Kidney (tissue), 14 donors: ENCODE data around the gene CBFA2T3. TPM values are rescaled to one million over a fixed set of nuclear protein-coding genes. Genes with fewer than 3 reads are reported as not detected.
A peak's percentile ranks its signal among the peaks of the same experiment; 100 is the strongest.

Source experiments
- DNase-seq, 5 donors: peaks; one replicate each; pipeline ENCODE4 v3.0.0-alpha.2; 2013 to 2020
- FAIRE-seq: peaks from 2 replicates; lab custom pipeline; 2012; peaks lifted over from hg19 to GRCh38; lab: Jason Lieb, UNC
- H3K27ac ChIP-seq, 2 donors: one replicate each; pipeline ENCODE4 v1.7.0; 2013; ENCODE audit warnings: low read depth in 2 of 2, low read length in 2 of 2, inconsistent platforms in 1 of 2
- H3K27me3 ChIP-seq: one replicate; pipeline ENCODE4 v1.7.1; 2013; ENCODE audit warnings: low read length, inconsistent platforms; ENCODE audit not compliant: control insufficient read depth, insufficient read depth
- H3K36me3 ChIP-seq, 3 donors: one replicate each; pipeline versions ENCODE4 v1.7.0 to v1.7.1; 2013; ENCODE audit warnings: low read length in 3 of 3, control low read depth in 1 of 3, inconsistent platforms in 1 of 3; ENCODE audit not compliant: insufficient read depth in 3 of 3, control insufficient read depth in 2 of 3
- H3K4me1 ChIP-seq, 3 donors: one replicate each; pipeline versions ENCODE4 v1.7.0 to v1.7.1; 2013; ENCODE audit warnings: low read length in 3 of 3, inconsistent platforms in 1 of 3, low read depth in 1 of 3; ENCODE audit not compliant: control insufficient read depth in 2 of 3, insufficient read depth in 2 of 3
- H3K4me3 ChIP-seq, 3 donors: one replicate each; pipeline versions ENCODE4 v1.7.0 to v1.8.1; 2013; ENCODE audit warnings: low read length in 3 of 3, control low read depth in 1 of 3, inconsistent platforms in 1 of 3
- H3K9ac ChIP-seq, 3 donors: one replicate each; pipeline versions ENCODE4 v1.7.0 to v1.7.1; 2013; ENCODE audit warnings: low read length in 3 of 3, control low read depth in 1 of 3, inconsistent platforms in 1 of 3
- H3K9me3 ChIP-seq, 3 donors: one replicate each; pipeline versions ENCODE4 v1.7.0 to v1.7.1; 2013; ENCODE audit warnings: low read length in 3 of 3, control low read depth in 1 of 3, inconsistent platforms in 1 of 3; ENCODE audit not compliant: control insufficient read depth in 2 of 3, insufficient read depth in 1 of 3
- CTCF ChIP-seq: IDR thresholded peaks from 3 replicates; pipeline ENCODE4 v1.5.1; 2012; ENCODE audit warnings: mild to moderate bottlenecking, moderate library complexity, borderline replicate concordance; ENCODE audit not compliant: insufficient read depth; ENCODE audit errors: extremely low read depth
- intact Hi-C: fragments of 100-400 bp; cut with DNase I; formaldehyde crosslinking; loops from one replicate; pipeline ENCODE4 v1.11.1; 2022
- polyA plus RNA-seq: library from polyadenylated mRNA; stranded (reverse); fragments of 350-450 nt; fragmentation: Illumina TruSeq; extraction: RNeasy Lipid Tissue Mini Kit (QIAGEN cat#74804); gene quantifications from one replicate; pipeline ENCODE4 v1.2.3, GENCODE V29; 2014; ENCODE audit warnings: low read depth, low replicate concordance; ENCODE audit not compliant: insufficient read depth
- total RNA-seq: library from RNA; stranded (reverse); fragmentation: NEBNext Ultra II Directional; extraction: Animal tissue kit (Norgen Biotek cat#: 25700); gene quantifications from one replicate; pipeline ENCODE4 v1.2.1, GENCODE V29; 2021
- donor health status: control.
- donor health status: control.
- donor health status: control.
- donor health status: control.
- donor health status: control.
- donor health status: DM: yes; HTN: yes; CAD: no.
- donor health status: Normal renal cell carcinoma (clear cell type).

The CBFA2T3 gene
- total and polyA plus RNA-seq, 2 donors from 2014 or later, result 0.75 to 8.0 TPM

- no peak overlapping the region for H3K4me3 ChIP-seq
- H3K9ac ChIP-seq, result no peak overlapping the region
- intact Hi-C loops, result no loop called here
- FAIRE-seq, result no peak
- peak in 4 of 5 donors; percentile 35 to 67 (median 48) for DNase-seq
- no peak for TF ChIP-seq CTCF
- no peaks in the 10 kb centered on the region for H3K4me1 ChIP-seq
- no peak overlapping the region for H3K27ac ChIP-seq
- H3K36me3 ChIP-seq, result no peaks in the 10 kb centered on the region
- no peaks in the 10 kb centered on the region for H3K27me3 ChIP-seq
- no peaks in the 10 kb centered on the region for H3K9me3 ChIP-seq
Measured at GRCh38 chr16:88982286-88983084, 5.5 kb upstream of the CBFA2T3 start.

GRCh38 chr16:88979353-88980015, 2.5 kb upstream of the CBFA2T3 start:
- H3K27ac ChIP-seq, result no peak overlapping the region
- intact Hi-C loops, result no loop called here
- no peak overlapping the region for H3K4me3 ChIP-seq
- peaks cover 0 to 3% (median 0%) of the 10 kb centered on the region in 3 donors for H3K4me1 ChIP-seq
- no peaks in the 10 kb centered on the region for H3K27me3 ChIP-seq
- no peaks in the 10 kb centered on the region for H3K9me3 ChIP-seq
- no peaks in the 10 kb centered on the region for H3K36me3 ChIP-seq
- no peak for TF ChIP-seq CTCF
- FAIRE-seq (no peak), DNase-seq (no peak)
- H3K9ac ChIP-seq, result no peak overlapping the region

GRCh38 chr16:88978608-88979346, 1.8 kb upstream of the CBFA2T3 start:
- H3K36me3 ChIP-seq, result no peaks in the 10 kb centered on the region
- H3K4me3 ChIP-seq, result no peak overlapping the region
- intact Hi-C loops, result no loop called here
- no peaks in the 10 kb centered on the region for H3K27me3 ChIP-seq
- FAIRE-seq (no peak), DNase-seq (no peak)
- H3K4me1 ChIP-seq, result peaks cover 0 to 3% (median 0%) of the 10 kb centered on the region in 3 donors
- TF ChIP-seq CTCF, result no peak
- H3K9ac ChIP-seq, result no peak overlapping the region
- H3K27ac ChIP-seq, result no peak overlapping the region
- H3K9me3 ChIP-seq, result no peaks in the 10 kb centered on the region
